ENCODE results near the gene RNPEPL1.

The RNPEPL1 gene

GRCh38 chr2:240583774-240584173 lies 15.5 kb downstream of the RNPEPL1 start:
- H3K36me3 ChIP-seq (ENCODE audit: low read length): no peaks in the 10 kb centered on the region
- no peak for TF ChIP-seq EZH2phosphoT487 (conservative IDR thresholded peaks at IDR 0.05; ENCODE audit: low read length)
- TF ChIP-seq CTCF (IDR thresholded peaks at IDR 0.05; ENCODE audit: insufficient read depth, low read length, poor library complexity, severe bottlenecking): no peak
- H3K4me3 ChIP-seq (ENCODE audit: insufficient read depth, low read length, poor library complexity, severe bottlenecking): no peak overlapping the region
- H3K27me3 ChIP-seq (ENCODE audit: low read length): no peaks in the 10 kb centered on the region
- H3K27ac ChIP-seq (ENCODE audit: low read depth, low read length): peak overlapping the region; percentile 96
- H3K79me2 ChIP-seq (ENCODE audit: insufficient read depth, low read length): peaks cover 63% of the 10 kb centered on the region
- no peak overlapping the region for H2AFZ ChIP-seq (ENCODE audit: low read depth, low read length, severe bottlenecking)
- peaks cover 7% of the 10 kb centered on the region; the same call in 1 of the 2 replicates for H4K20me1 ChIP-seq (ENCODE audit: low read depth, low read length)
- H3K9me2 ChIP-seq (replicated peaks; ENCODE audit: insufficient read depth, low read length): no peaks in the 10 kb centered on the region
- H3K9ac ChIP-seq (ENCODE audit: low read length): no peak overlapping the region
- H3F3A ChIP-seq (ENCODE audit: insufficient read depth): peaks cover 27% of the 10 kb centered on the region
- H3K4me2 ChIP-seq (ENCODE audit: low read depth, low read length, poor library complexity, severe bottlenecking): peak overlapping the region; percentile 88
- H3K9me3 ChIP-seq (ENCODE audit: insufficient read depth, low read length): no peaks in the 10 kb centered on the region

GRCh38 chr2:240584486-240585031 lies 16.3 kb downstream of the RNPEPL1 start:
- Histone ChIP-seq H3F3A (ENCODE audit: insufficient read depth) (peaks cover 27% of the 10 kb centered on the region), H2AFZ (ENCODE audit: low read depth, low read length, severe bottlenecking) (no peak overlapping the region), H3K36me3 (ENCODE audit: low read length) (no peaks in the 10 kb centered on the region), H3K79me2 (ENCODE audit: insufficient read depth, low read length) (peaks cover 71% of the 10 kb centered on the region), H3K9me2 (replicated peaks; ENCODE audit: insufficient read depth, low read length) (no peaks in the 10 kb centered on the region), H3K9ac (ENCODE audit: low read length) (peak overlapping the region; percentile 90), H3K4me2 (ENCODE audit: low read depth, low read length, poor library complexity, severe bottlenecking) (peak overlapping the region; percentile 88), H3K9me3 (ENCODE audit: insufficient read depth, low read length) (no peaks in the 10 kb centered on the region), H3K27me3 (ENCODE audit: low read length) (no peaks in the 10 kb centered on the region), H4K20me1 (ENCODE audit: low read depth, low read length) (peaks cover 7% of the 10 kb centered on the region; the same call in 1 of the 2 replicates), H3K27ac (ENCODE audit: low read depth, low read length) (peak overlapping the region; percentile 96), H3K4me3 (ENCODE audit: insufficient read depth, low read length, poor library complexity, severe bottlenecking) (peak overlapping the region; percentile 44)
- TF ChIP-seq EZH2phosphoT487 (conservative IDR thresholded peaks at IDR 0.05; ENCODE audit: low read length) (no peak), CTCF (IDR thresholded peaks at IDR 0.05; ENCODE audit: insufficient read depth, low read length, poor library complexity, severe bottlenecking) (no peak)

GRCh38 chr2:240585101-240585500 lies 16.8 kb downstream of the RNPEPL1 start:
- Histone ChIP-seq H3K9me3 (ENCODE audit: insufficient read depth, low read length) (no peaks in the 10 kb centered on the region), H3K9ac (ENCODE audit: low read length) (peak overlapping the region; percentile 90), H2AFZ (ENCODE audit: low read depth, low read length, severe bottlenecking) (no peak overlapping the region), H3F3A (ENCODE audit: insufficient read depth) (peaks cover 27% of the 10 kb centered on the region), H3K4me2 (ENCODE audit: low read depth, low read length, poor library complexity, severe bottlenecking) (peak overlapping the region; percentile 88), H3K9me2 (replicated peaks; ENCODE audit: insufficient read depth, low read length) (no peaks in the 10 kb centered on the region), H3K4me3 (ENCODE audit: insufficient read depth, low read length, poor library complexity, severe bottlenecking) (peak overlapping the region; percentile 94), H4K20me1 (ENCODE audit: low read depth, low read length) (peaks cover 7% of the 10 kb centered on the region; the same call in 1 of the 2 replicates), H3K36me3 (ENCODE audit: low read length) (no peaks in the 10 kb centered on the region), H3K27me3 (ENCODE audit: low read length) (no peaks in the 10 kb centered on the region), H3K79me2 (ENCODE audit: insufficient read depth, low read length) (peaks cover 73% of the 10 kb centered on the region), H3K27ac (ENCODE audit: low read depth, low read length) (peak overlapping the region; percentile 96)
- TF ChIP-seq CTCF (IDR thresholded peaks at IDR 0.05; ENCODE audit: insufficient read depth, low read length, poor library complexity, severe bottlenecking) (no peak), EZH2phosphoT487 (conservative IDR thresholded peaks at IDR 0.05; ENCODE audit: low read length) (no peak)
